SU-DHL-6 (cell line): ENCODE measurements around the gene ADD1.

ENCODE experiments used
- H2AFZ ChIP-seq: fragments of 200-600 bp; sonication (generic); 2 replicates; pipeline ENCODE4 v1.6.1; 2014; ENCODE audit warnings: low read depth, mild to moderate bottlenecking, moderate library complexity, mixed read lengths, antibody characterized with exemption, low read length; ENCODE audit not compliant: severe bottlenecking
- H3F3A ChIP-seq: fragments of 200-600 bp; shearing (Covaris generic); 2 replicates; pipeline ENCODE4 v1.6.0; 2016; ENCODE audit warnings: antibody characterized with exemption, mild to moderate bottlenecking; ENCODE audit not compliant: insufficient read depth
- H3K27ac ChIP-seq: fragments of 200-600 bp; sonication (generic); 2 replicates; pipeline ENCODE4 v1.5.1; 2016; ENCODE audit warnings: low read depth, mild to moderate bottlenecking, low read length, moderate library complexity, mixed read lengths
- H3K27me3 ChIP-seq: fragments of 200-600 bp; sonication (generic), shearing (Covaris generic); 2 replicates; pipeline ENCODE4 v1.6.0; 2014; ENCODE audit warnings: mild to moderate bottlenecking, low read length
- H3K36me3 ChIP-seq: fragments of 200-600 bp; sonication (generic); 2 replicates; pipeline ENCODE4 v1.6.1; 2014; ENCODE audit warnings: mild to moderate bottlenecking, low read length, mixed read lengths
- H3K4me2 ChIP-seq: fragments of 300-600, 200-600 bp; shearing (Covaris generic), sonication (generic); 2 replicates; pipeline ENCODE4 v1.6.0; 2014; ENCODE audit warnings: low read length, low read depth, mild to moderate bottlenecking; ENCODE audit not compliant: poor library complexity, severe bottlenecking
- H3K4me3 ChIP-seq: fragments of 200-600 bp; sonication (generic); 2 replicates; pipeline ENCODE4 v1.5.1; 2014; ENCODE audit warnings: antibody characterized with exemption, low read length, mild to moderate bottlenecking, mixed read lengths; ENCODE audit not compliant: insufficient read depth, poor library complexity, severe bottlenecking
- H3K79me2 ChIP-seq: fragments of 200-600 bp; sonication (generic); 2 replicates; pipeline ENCODE4 v1.6.1; 2014; ENCODE audit warnings: mild to moderate bottlenecking, low read length, moderate library complexity; ENCODE audit not compliant: insufficient read depth
- H3K9ac ChIP-seq: fragments of 200-600 bp; sonication (generic); 2 replicates; pipeline ENCODE4 v1.7.0; 2014; ENCODE audit warnings: mild to moderate bottlenecking, low read length
- H3K9me2 ChIP-seq: fragments of 200-600 bp; sonication (generic); replicated peaks from 2 replicates; pipeline ENCODE4 v1.6.1; 2014; ENCODE audit warnings: low read length; ENCODE audit not compliant: insufficient read depth
- H3K9me3 ChIP-seq: fragments of 200-600 bp; sonication (generic); 2 replicates; pipeline ENCODE4 v1.6.1; 2014; ENCODE audit warnings: low read length, mixed read lengths; ENCODE audit not compliant: insufficient read depth
- H4K20me1 ChIP-seq: fragments of 200-600 bp; sonication (generic); 2 replicates; pipeline ENCODE4 v1.6.1; 2014; ENCODE audit warnings: low read depth, mild to moderate bottlenecking, antibody characterized with exemption, low read length, moderate library complexity, mixed read lengths
- EZH2phosphoT487 ChIP-seq: fragments of 200-600 bp; sonication (generic), shearing (Covaris generic); conservative IDR thresholded peaks from 2 replicates; pipeline ENCODE4 v1.6.1; 2018; ENCODE audit warnings: mild to moderate bottlenecking, antibody characterized with exemption, low read length, moderate library complexity, mixed read lengths
- TF ChIP-seq, protein P1 (sequence below): fragments of 200-600 bp; sonication (generic); IDR thresholded peaks from one replicate; pipeline ENCODE4 v1.5.1; 2017; ENCODE audit warnings: antibody characterized with exemption, mild to moderate bottlenecking, low read length, moderate library complexity; ENCODE audit not compliant: insufficient read depth, poor library complexity, severe bottlenecking

The ADD1 gene

DNA sequence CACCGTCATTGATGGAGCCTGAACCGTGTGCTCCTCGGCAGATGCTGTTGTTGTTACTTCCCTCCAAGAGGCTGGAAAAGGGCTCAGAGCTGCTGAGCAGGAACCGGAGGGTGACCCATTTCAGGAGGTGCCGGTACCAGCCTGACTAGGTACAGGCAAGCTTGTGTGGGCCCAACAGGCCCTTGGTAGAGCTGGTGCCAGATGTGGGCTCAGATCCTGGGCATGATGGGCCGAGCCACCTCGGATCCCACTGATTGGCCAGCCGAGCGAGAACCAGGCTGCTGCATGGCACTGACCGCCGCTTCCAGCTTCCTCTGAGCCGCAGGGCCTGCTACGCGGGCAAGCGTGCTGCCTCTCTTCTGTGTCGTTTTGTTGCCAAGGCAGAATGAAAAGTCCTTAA, 85.8 kb downstream of the ADD1 start:
- Histone ChIP-seq H3K9ac (no peak overlapping the region), H3K4me2 (no peak overlapping the region), H4K20me1 (no peaks in the 10 kb centered on the region), H3K79me2 (no peaks in the 10 kb centered on the region), H3K9me3 (no peaks in the 10 kb centered on the region), H3K9me2 (no peaks in the 10 kb centered on the region), H3K27ac (no peak overlapping the region), H2AFZ (no peak overlapping the region), H3K36me3 (no peaks in the 10 kb centered on the region), H3F3A (peaks cover 11% of the 10 kb centered on the region), H3K27me3 (no peaks in the 10 kb centered on the region), H3K4me3 (no peak overlapping the region)
- TF ChIP-seq, protein P1, sequence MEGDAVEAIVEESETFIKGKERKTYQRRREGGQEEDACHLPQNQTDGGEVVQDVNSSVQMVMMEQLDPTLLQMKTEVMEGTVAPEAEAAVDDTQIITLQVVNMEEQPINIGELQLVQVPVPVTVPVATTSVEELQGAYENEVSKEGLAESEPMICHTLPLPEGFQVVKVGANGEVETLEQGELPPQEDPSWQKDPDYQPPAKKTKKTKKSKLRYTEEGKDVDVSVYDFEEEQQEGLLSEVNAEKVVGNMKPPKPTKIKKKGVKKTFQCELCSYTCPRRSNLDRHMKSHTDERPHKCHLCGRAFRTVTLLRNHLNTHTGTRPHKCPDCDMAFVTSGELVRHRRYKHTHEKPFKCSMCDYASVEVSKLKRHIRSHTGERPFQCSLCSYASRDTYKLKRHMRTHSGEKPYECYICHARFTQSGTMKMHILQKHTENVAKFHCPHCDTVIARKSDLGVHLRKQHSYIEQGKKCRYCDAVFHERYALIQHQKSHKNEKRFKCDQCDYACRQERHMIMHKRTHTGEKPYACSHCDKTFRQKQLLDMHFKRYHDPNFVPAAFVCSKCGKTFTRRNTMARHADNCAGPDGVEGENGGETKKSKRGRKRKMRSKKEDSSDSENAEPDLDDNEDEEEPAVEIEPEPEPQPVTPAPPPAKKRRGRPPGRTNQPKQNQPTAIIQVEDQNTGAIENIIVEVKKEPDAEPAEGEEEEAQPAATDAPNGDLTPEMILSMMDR: no peak
- no peak for TF ChIP-seq EZH2phosphoT487

DNA sequence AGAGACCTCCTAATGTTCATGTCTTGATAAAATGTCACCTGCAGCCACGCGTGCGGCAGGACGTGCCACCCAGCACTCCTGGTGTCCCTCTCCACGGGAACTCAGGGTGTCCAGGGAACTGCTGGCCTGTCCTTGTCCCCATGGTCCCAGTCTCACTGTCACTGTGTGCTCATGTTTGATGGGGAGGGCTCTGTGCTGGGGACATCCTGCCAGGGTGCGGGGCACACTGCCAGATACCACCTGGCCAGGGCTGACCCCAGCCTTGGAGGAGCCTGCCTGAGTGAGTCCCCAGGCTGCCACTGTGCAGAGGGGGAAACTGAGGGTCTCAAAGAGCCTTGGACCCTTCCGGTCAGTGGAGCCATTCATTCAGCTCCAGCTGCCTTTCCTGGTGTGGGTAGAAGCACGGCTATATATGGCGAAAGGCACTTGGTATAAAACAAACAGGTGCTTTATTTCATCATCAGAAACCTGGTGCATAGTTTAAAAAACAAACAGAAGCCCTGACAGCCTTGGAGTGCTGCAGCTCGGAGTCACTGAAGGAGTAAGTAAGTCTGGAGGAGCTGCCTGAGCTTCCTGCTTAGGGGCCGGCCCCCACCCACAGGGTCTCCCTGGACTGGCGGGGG, 86.6 kb downstream of the ADD1 start:
- Histone ChIP-seq H3K9ac (no peak overlapping the region), H4K20me1 (no peaks in the 10 kb centered on the region), H3F3A (peaks cover 11% of the 10 kb centered on the region), H3K79me2 (peaks cover 3% of the 10 kb centered on the region; the same call in 1 of the 2 replicates), H3K9me2 (no peaks in the 10 kb centered on the region), H3K4me2 (no peak overlapping the region), H2AFZ (no peak overlapping the region), H3K4me3 (no peak overlapping the region), H3K27me3 (no peaks in the 10 kb centered on the region), H3K36me3 (no peaks in the 10 kb centered on the region), H3K9me3 (no peaks in the 10 kb centered on the region), H3K27ac (no peak overlapping the region)
- TF ChIP-seq, protein P1: no peak
- TF ChIP-seq EZH2phosphoT487: no peak

DNA sequence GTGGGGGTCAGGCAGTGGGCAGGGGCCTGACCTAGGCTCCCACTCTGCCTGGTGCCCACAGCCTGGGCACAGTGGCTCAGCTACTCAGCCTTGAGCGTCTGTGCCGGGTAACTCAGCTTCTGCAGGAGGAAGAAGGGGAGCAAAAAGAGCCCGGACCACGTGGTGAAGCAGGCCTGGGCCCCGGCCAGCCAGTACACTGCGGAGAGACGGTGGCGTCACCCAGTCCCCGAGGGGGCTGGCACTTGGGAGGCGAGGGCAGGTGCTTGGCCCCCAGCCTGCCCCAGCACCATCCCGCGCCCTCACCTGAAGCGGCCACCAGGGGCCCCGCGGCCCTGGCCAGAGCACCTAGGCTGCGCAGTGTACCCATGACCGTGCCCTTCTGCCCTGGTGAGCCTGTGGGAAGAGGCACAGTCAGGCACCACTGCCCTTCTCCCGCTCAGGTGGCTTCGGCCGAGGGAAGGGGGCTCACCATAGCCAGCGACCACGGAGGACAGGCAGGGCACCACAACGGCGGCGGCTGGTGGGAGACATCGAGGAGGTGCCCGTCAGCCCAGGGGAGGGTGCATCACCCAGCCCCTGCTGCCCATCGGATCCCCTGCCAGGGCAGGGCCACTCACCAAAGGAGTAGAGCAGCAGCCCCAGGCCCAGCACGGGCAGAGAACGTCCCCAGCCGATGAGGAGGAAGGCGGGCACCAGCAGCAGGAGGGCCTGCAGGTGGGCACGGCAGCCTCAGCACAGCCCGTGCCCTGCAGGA, 87.3 kb downstream of the ADD1 start:
- Histone ChIP-seq H3K9me2 (no peaks in the 10 kb centered on the region), H2AFZ (no peak overlapping the region), H3K4me2 (no peak overlapping the region), H3F3A (peaks cover 11% of the 10 kb centered on the region), H3K9ac (no peak overlapping the region), H3K27ac (no peak overlapping the region), H3K27me3 (no peaks in the 10 kb centered on the region), H3K79me2 (peaks cover 6% of the 10 kb centered on the region; the same call in 1 of the 2 replicates), H3K36me3 (no peaks in the 10 kb centered on the region), H3K4me3 (no peak overlapping the region), H3K9me3 (no peaks in the 10 kb centered on the region), H4K20me1 (no peaks in the 10 kb centered on the region)
- TF ChIP-seq, protein P1: no peak
- TF ChIP-seq EZH2phosphoT487: no peak
